SK-N-SH treated with all-trans-retinoic acid at 6 μM for 48 hours (cell line): ENCODE results near the gene OSM.

Experiments
- ATAC-seq: fragments of 200-7000 bp; cut with Tn5 transposase; 3 replicates; pipeline ENCODE4 v1.9.1; 2020; ENCODE audit warnings: mild to moderate bottlenecking, moderate library complexity
- ARNTL ChIP-seq: fragments of 450-650 bp; formaldehyde crosslinking; IDR thresholded peaks from 2 replicates; pipeline ENCODE4 v1.5.0; 2020; ENCODE audit warnings: low read depth, mild to moderate bottlenecking, moderate library complexity, borderline replicate concordance
- BACH2 ChIP-seq: fragments of 250-450 bp; sonication (Bioruptor Pico); IDR thresholded peaks from 2 replicates; pipeline ENCODE4 v1.9.0; 2021; ENCODE audit warnings: mild to moderate bottlenecking, borderline replicate concordance
- CSDC2 ChIP-seq: fragments of 250-450 bp; sonication (Bioruptor Pico); IDR thresholded peaks from 2 replicates; pipeline ENCODE4 v1.5.0; 2020; ENCODE audit warnings: mild to moderate bottlenecking, moderate library complexity
- CSRNP3 ChIP-seq: fragments of 250-450 bp; sonication (Bioruptor Pico); IDR thresholded peaks from 2 replicates; pipeline ENCODE4 v1.5.1; 2021; ENCODE audit warnings: mild to moderate bottlenecking, moderate library complexity
- ESRRG ChIP-seq: fragments of 250-450 bp; sonication (Bioruptor Pico); IDR thresholded peaks from 2 replicates; pipeline ENCODE4 v1.6.1; 2021; ENCODE audit warnings: mild to moderate bottlenecking
- GLIS3 ChIP-seq: fragments of 250-450 bp; sonication (Bioruptor Pico); IDR thresholded peaks from 2 replicates; pipeline ENCODE4 v1.5.0; 2020; ENCODE audit warnings: mild to moderate bottlenecking, moderate library complexity
- ISL1 ChIP-seq: fragments of 250-450 bp; sonication (Bioruptor Pico); IDR thresholded peaks from 2 replicates; pipeline ENCODE4 v2.1.2; 2022; ENCODE audit warnings: mild to moderate bottlenecking, moderate library complexity
- OSR1 ChIP-seq: fragments of 250-450 bp; sonication (Bioruptor Pico); IDR thresholded peaks from 2 replicates; pipeline ENCODE4 v1.8.0; 2022; ENCODE audit warnings: moderate library complexity, mild to moderate bottlenecking, inconsistent platforms
- PATZ1 ChIP-seq: fragments of 250-450 bp; sonication (Bioruptor Pico); IDR thresholded peaks from 2 replicates; pipeline ENCODE4 v1.8.0; 2020; ENCODE audit warnings: mild to moderate bottlenecking, moderate library complexity, borderline replicate concordance
- PPARA ChIP-seq: fragments of 250-450 bp; sonication (Bioruptor Pico); IDR thresholded peaks from 2 replicates; pipeline ENCODE4 v1.5.0; 2020; ENCODE audit warnings: mild to moderate bottlenecking, borderline replicate concordance
- RARB ChIP-seq: fragments of 250-450 bp; sonication (Bioruptor Pico); IDR thresholded peaks from 2 replicates; pipeline ENCODE4 v1.8.0; 2021; ENCODE audit warnings: mild to moderate bottlenecking, moderate library complexity
- SNAI2 ChIP-seq: fragments of 250-450 bp; sonication (Bioruptor Pico); IDR thresholded peaks from 2 replicates; pipeline ENCODE4 v1.5.0; 2020; ENCODE audit warnings: mild to moderate bottlenecking, moderate library complexity
- TCF4 ChIP-seq: fragments of 250-450 bp; sonication (Bioruptor Pico); IDR thresholded peaks from 2 replicates; pipeline ENCODE4 v1.8.0; 2021; ENCODE audit warnings: mild to moderate bottlenecking, moderate library complexity, borderline replicate concordance
- TOX ChIP-seq: fragments of 250-450 bp; sonication (Bioruptor Pico); IDR thresholded peaks from 2 replicates; pipeline ENCODE4 v1.8.0; 2021; ENCODE audit warnings: mild to moderate bottlenecking, moderate library complexity, borderline replicate concordance
- TSHZ2 ChIP-seq: fragments of 250-450 bp; sonication (Bioruptor Pico); IDR thresholded peaks from 2 replicates; pipeline ENCODE4 v1.5.0; 2020; ENCODE audit warnings: mild to moderate bottlenecking, moderate library complexity
- ZC3H10 ChIP-seq: fragments of 250-450 bp; sonication (Bioruptor Pico); IDR thresholded peaks from 2 replicates; pipeline ENCODE4 v1.5.1; 2021; ENCODE audit warnings: mild to moderate bottlenecking, moderate library complexity
- ZFP3 ChIP-seq: fragments of 250-450 bp; sonication (Bioruptor Pico); IDR thresholded peaks from 2 replicates; pipeline ENCODE4 v1.5.0; 2020; ENCODE audit warnings: mild to moderate bottlenecking, moderate library complexity
- ZFP30 ChIP-seq: fragments of 450-650 bp; formaldehyde crosslinking; IDR thresholded peaks from 2 replicates; pipeline ENCODE4 v1.5.0; 2022; ENCODE audit warnings: mild to moderate bottlenecking, moderate library complexity
- ZNF565 ChIP-seq: fragments of 450-650 bp; formaldehyde crosslinking; conservative IDR thresholded peaks from 2 replicates; pipeline ENCODE4 v1.5.0; 2020; ENCODE audit warnings: low read depth, mild to moderate bottlenecking, moderate library complexity
- ZNF70 ChIP-seq: fragments of 450-650 bp; formaldehyde crosslinking; IDR thresholded peaks from 2 replicates; pipeline ENCODE4 v1.5.0; 2020; ENCODE audit warnings: mild to moderate bottlenecking, moderate library complexity
- ZNF8 ChIP-seq: fragments of 450-650 bp; formaldehyde crosslinking; IDR thresholded peaks from 2 replicates; pipeline ENCODE4 v1.5.0; 2020; ENCODE audit warnings: mild to moderate bottlenecking, moderate library complexity

The OSM gene

GRCh38 chr22:30240541-30241417 is 25.9 kb downstream of the OSM start (continued):
- TF ChIP-seq ESRRG (CRISPR knock-in tag) (no peak), ZFP30 (no peak)

- TF ChIP-seq ZNF8 (CRISPR knock-in tag) (no peak), ZNF565 (no peak), TOX (CRISPR knock-in tag) (no peak), ZFP30 (no peak), OSR1 (CRISPR knock-in tag) (no peak), ESRRG (CRISPR knock-in tag) (no peak), CSDC2 (no peak), ZC3H10 (CRISPR knock-in tag) (no peak), TCF4 (no peak)
- TF ChIP-seq, all 23 proteins: peak for 0
- ATAC-seq = no peak
These were observed 26.9 kb downstream of the OSM start for GRCh38 chr22:30239488-30240405.

- TF ChIP-seq PATZ1 = no peak
- TF ChIP-seq PPARA = no peak
- no peak for TF ChIP-seq OSR1 (CRISPR knock-in tag)
- TF ChIP-seq BACH2 = no peak
- TF ChIP-seq ZNF70 = no peak
- no peak for TF ChIP-seq SNAI2
- TF ChIP-seq RARB = no peak
- TF ChIP-seq ARNTL (CRISPR knock-in tag) = no peak
- no peak for TF ChIP-seq ZFP3 (CRISPR knock-in tag)
- no peak for TF ChIP-seq ESRRG (CRISPR knock-in tag)
- no peak for TF ChIP-seq ZNF565
- TF ChIP-seq ZNF8 (CRISPR knock-in tag) = no peak
- no peak for ATAC-seq
These were observed 27.8 kb downstream of the OSM start for GRCh38 chr22:30238661-30239487.

GRCh38 chr22:30238136-30238535 is 28.5 kb downstream of the OSM start:
- ATAC-seq = no peak
- TF ChIP-seq OSR1 (CRISPR knock-in tag) (no peak), PPARA (no peak), ISL1 (CRISPR knock-in tag) (no peak), ZNF8 (CRISPR knock-in tag) (no peak), ESRRG (CRISPR knock-in tag) (no peak), TSHZ2 (CRISPR knock-in tag) (no peak), GLIS3 (CRISPR knock-in tag) (no peak), ZFP30 (no peak), CSRNP3 (no peak), CSDC2 (no peak), ARNTL (CRISPR knock-in tag) (no peak), ZC3H10 (CRISPR knock-in tag) (no peak)
